Esophagus muscularis mucosa (tissue), 3 donors: Measurements from ENCODE around the gene ARHGAP30.

Experiments used
- POLR2A ChIP-seq: fragments of 450-650 bp; IDR thresholded peaks from one replicate; pipeline ENCODE4 v1.6.1; 2017; ENCODE audit warnings: antibody characterized with exemption, moderate library complexity, mild to moderate bottlenecking, low read depth
- TF ChIP-seq, protein P1 (sequence below), 3 experiments: fragments of 200-600 bp in 2 of 3; fragments of 450-650 bp in 1 of 3; sonication (generic) in 2 of 3; IDR thresholded peaks; one replicate each; pipeline ENCODE4 v1.5.1; 2017 to 2019; ENCODE audit warnings: antibody characterized with exemption in 3 of 3, mild to moderate bottlenecking in 2 of 3, moderate library complexity in 1 of 3

DNA sequence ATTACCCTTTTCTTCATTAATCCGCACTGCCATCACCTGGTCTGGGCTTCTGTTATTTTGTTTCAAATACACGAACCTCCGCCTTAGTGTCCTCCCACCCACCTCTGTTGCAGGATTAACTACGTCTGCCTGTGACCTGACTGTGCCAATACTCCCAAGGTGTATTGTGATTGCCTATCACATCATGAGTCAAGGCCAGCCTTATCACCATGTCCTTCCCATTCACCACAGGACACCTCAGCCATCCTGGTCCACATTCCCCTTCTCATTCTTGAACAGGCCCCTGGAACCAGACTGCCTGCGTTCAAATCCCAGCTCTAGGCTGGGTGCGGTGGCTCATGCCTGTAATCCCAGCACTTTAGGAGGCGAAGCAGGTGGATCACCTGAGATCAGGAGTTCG, 63.1 kb downstream of the ARHGAP30 start:
- TF ChIP-seq, protein P1, sequence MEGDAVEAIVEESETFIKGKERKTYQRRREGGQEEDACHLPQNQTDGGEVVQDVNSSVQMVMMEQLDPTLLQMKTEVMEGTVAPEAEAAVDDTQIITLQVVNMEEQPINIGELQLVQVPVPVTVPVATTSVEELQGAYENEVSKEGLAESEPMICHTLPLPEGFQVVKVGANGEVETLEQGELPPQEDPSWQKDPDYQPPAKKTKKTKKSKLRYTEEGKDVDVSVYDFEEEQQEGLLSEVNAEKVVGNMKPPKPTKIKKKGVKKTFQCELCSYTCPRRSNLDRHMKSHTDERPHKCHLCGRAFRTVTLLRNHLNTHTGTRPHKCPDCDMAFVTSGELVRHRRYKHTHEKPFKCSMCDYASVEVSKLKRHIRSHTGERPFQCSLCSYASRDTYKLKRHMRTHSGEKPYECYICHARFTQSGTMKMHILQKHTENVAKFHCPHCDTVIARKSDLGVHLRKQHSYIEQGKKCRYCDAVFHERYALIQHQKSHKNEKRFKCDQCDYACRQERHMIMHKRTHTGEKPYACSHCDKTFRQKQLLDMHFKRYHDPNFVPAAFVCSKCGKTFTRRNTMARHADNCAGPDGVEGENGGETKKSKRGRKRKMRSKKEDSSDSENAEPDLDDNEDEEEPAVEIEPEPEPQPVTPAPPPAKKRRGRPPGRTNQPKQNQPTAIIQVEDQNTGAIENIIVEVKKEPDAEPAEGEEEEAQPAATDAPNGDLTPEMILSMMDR (IDR thresholded peaks at IDR 0.05), result no peak
- no peak for TF ChIP-seq POLR2A
